WI38 (cell line): Measurements from ENCODE around the gene TBC1D10B.

ENCODE experiments used
- H3K4me3 ChIP-seq: 2 replicates; pipeline ENCODE4 v1.5.1; 2011; ENCODE audit warnings: low read depth, mild to moderate bottlenecking, control low read depth, low read length
- TF ChIP-seq, protein P1 (sequence below): IDR thresholded peaks from 2 replicates; pipeline ENCODE4 v1.5.1; 2012; ENCODE audit warnings: low read depth, mild to moderate bottlenecking, control low read depth, low read length

TBC1D10B gene

DNA sequence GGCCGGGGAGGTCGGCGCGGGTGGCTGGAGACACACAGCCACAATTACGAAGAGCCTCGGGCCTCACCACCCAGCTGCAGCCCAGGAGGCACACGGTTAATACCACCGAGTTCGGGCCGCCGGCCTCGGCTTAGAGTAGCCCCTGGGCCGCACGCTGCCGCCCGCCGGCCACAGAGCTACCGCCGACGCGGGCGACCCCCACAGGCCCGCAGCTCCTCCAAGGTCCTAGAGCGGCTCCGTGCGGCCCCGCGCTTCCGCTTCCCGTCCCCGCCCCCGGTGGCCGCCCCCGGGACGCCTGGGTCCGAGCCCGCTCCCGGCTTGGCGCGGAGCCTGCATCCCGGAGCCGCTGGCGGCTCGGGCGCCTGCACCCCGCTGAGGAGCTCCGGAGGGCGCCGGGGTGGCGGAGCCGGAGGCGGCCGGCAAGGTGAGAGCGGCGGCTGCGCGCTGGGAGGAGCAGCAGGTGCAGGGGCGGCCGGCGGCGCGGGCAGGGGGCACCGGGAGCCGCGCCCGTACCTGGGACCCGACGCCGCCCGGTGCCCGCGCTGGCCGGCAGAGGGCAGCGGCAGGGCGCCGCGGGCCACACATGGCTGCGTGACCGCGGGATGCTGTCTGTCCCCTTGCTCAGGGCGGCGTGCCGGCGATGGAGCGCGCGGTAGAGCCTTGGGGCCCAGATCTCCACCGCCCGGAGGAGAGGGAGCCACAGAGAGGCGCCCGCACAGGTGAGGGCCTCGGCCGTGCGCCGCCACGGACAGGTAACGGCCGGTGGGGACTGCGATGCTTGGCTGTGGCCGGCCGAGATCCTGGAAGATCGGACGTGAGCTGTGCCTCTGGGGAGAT lies 25.1 kb upstream of the TBC1D10B start, which contains the start of gene ZNF48:
Gene ZNF48, plus strand, starts transcription at position 266 of the 837 bp plus-strand sequence. Its CDS starts 375 bp downstream, at position 641.
- H3K4me3 ChIP-seq: peak within 1 kb of the TSS; percentile 83
- TF ChIP-seq, protein P1, sequence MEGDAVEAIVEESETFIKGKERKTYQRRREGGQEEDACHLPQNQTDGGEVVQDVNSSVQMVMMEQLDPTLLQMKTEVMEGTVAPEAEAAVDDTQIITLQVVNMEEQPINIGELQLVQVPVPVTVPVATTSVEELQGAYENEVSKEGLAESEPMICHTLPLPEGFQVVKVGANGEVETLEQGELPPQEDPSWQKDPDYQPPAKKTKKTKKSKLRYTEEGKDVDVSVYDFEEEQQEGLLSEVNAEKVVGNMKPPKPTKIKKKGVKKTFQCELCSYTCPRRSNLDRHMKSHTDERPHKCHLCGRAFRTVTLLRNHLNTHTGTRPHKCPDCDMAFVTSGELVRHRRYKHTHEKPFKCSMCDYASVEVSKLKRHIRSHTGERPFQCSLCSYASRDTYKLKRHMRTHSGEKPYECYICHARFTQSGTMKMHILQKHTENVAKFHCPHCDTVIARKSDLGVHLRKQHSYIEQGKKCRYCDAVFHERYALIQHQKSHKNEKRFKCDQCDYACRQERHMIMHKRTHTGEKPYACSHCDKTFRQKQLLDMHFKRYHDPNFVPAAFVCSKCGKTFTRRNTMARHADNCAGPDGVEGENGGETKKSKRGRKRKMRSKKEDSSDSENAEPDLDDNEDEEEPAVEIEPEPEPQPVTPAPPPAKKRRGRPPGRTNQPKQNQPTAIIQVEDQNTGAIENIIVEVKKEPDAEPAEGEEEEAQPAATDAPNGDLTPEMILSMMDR: no peak

DNA sequence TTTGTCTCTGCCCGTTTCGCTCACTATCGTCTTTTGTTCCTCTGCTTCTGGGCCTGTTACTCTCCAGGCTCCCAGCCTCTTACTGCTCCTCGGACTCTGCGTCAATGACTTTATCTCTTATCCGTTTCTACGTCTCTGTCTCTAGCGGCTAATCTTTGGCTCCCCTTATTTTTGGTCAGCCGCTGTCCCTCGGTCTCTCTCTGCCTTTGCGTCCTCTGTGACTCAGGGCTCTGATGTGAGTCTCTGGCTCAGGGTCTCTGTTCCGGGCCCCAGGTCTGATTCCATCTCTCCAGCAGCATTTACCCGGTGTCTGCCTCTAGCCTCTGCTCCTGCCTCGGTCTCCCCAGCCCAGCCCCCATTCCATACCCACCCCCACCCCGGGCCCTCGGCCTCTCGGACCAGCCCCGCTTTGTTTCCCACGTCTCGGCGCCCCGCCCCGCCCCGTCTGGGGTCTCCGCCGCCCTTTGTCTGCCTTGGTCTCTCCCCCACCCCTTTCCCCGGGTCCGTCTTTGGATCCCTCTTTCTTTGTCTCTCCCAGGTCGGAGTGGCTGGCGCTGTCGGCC lies 24.4 kb upstream of the TBC1D10B start:
- TF ChIP-seq, protein P1: no peak
- H3K4me3 ChIP-seq: peak overlapping the region; percentile 83

DNA sequence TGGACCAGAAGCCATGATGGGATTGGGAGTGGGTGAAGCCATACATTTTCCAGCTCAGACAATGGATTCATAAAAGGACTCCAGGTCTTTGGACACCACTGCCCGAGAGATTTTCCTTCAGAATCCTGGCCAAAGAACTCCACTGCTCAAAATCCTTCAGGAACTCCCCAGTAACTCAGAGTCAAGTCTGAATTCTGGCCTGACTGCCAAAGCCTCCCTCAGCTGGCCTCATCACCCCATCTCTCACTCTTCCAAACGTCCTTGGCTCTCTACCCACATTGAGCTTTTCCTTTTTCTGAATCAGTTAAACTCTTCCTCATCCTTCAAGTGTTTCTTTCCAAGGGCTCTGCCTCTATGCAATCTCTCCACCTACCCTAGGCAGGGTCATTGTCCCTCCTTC lies 13.2 kb upstream of the TBC1D10B start:
- TF ChIP-seq, protein P1: no peak
- H3K4me3 ChIP-seq: no peak overlapping the region

DNA sequence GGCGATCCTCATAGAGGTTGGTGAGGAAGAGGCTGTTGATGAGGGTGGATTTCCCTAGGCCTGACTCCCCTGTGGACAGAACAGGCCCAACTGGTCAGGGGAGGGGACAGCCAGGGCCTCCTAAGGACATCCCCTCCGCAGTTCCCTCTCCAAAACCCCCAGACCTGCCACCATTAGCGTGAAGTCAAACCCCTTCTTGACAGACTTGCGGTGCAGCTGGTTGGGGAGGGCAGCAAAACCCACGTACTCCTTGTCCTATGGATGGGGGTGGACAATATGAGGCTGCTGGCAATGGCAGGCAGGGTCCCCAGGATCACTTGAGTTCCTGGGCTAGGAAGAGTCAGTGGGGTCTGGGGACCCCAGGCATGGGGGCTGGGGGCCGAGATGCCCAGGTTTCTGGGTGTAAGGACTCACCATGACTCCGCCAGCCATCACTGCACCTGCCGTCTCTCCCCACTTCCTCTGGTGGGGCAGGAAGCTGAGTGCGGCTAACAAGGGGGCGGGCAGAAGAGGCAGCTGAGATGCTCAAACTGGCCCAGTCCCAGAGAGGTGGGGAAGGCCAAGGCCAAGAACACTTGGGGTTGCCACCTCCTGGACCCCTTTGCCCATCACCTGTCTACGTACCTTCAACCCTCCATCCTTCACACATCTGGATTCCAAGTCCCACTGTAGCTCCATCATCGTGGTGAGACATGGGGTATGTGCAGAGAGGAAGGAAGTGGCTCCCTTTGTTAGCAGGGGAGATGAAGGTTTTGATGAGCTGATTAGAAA lies 12.0 kb upstream of the TBC1D10B start, which contains the start of gene SEPTIN1:
Gene SEPTIN1, minus strand, starts transcription at position 451 of the 771 bp plus-strand sequence. Its CDS starts 19 bp downstream, at position 432.
- H3K4me3 ChIP-seq: no peak within 1 kb of the TSS

DNA sequence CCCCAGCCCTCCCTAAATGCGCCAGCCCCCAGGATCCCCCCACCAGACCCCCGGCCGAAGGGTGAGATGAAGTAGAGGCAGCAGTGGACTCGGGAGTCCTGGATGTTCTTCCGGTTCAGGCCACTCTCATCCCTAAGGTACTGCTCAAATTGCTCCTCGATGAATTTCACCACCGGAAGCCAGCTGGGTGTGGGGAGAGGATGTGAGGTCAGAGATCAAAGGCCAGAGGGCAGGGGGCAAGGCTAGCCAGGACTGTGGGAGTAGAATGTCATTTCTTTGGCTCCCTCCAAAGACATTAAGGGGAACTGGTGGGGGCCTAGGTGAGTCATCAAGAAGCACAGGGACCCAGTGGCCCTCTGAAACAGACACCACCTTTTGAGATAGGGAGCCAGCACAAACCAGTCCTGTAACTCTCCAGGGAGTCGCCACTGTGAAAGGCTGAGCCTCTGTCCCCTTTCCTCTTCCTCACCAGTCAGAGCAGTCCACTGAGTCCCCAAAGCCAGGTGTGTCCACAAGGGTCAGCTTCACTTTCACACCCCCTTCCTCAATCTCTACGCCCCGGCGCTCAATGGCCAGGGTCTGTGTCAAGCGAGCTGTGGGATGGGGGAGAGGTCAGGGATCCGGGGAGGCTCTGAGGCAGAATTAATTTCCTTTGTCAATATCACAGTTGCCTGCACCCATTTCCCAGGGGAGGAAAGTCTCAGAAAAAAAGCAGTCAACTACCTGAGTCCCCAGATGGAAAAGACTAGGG lies 11.2 kb upstream of the TBC1D10B start:
- TF ChIP-seq, protein P1: no peak

More for the DNA sequence above, 12.0 kb upstream of the TBC1D10B start, which contains the start of gene SEPTIN1:
- TF ChIP-seq, protein P1: no peak

DNA sequence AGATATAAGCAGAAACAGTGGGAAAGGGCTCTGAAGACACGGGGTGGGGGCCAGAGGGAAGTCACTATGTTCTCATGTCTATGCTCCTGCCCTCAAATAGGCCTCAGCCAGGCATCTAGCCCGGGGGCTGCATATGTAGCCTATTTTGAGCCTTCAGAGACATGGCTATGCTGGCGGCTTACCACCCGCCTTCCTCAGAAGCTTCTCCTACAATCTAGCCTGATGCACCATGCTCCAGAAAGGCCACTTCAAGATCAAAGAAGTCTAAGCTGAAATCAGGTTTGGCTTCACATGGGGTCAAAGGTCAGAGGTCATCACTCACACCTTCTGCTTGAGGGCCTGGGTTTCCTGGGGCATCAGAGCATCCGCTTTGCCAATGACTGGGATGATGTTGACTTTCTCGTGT lies 10.5 kb upstream of the TBC1D10B start:
- TF ChIP-seq, protein P1: no peak
- no peak overlapping the region for H3K4me3 ChIP-seq

More for the DNA sequence above, 11.2 kb upstream of the TBC1D10B start:
- no peak overlapping the region for H3K4me3 ChIP-seq
